ENCODE results near the gene PRKCQ.

The PRKCQ gene

GRCh38 chr10:6405713-6406112, 174.4 kb downstream of the PRKCQ start:
- DNase-seq (ENCODE audit: low read depth): no peak

- DNase-seq (ENCODE audit: low read depth): no peak
Observed at GRCh38 chr10:6404127-6405072, 175.7 kb downstream of the PRKCQ start.

GRCh38 chr10:6402960-6403359, 177.1 kb downstream of the PRKCQ start:
- no peak for DNase-seq (ENCODE audit: low read depth)

GRCh38 chr10:6402349-6402709, 177.7 kb downstream of the PRKCQ start:
- DNase-seq (ENCODE audit: low read depth): no peak

- DNase-seq (ENCODE audit: low read depth): peak; percentile 87
Observed at GRCh38 chr10:6401558-6402348, 178.3 kb downstream of the PRKCQ start.

GRCh38 chr10:6400821-6401465, 179.1 kb downstream of the PRKCQ start:
- no peak for DNase-seq (ENCODE audit: low read depth)

GRCh38 chr10:6400331-6400730, 179.7 kb downstream of the PRKCQ start:
- no peak for DNase-seq (ENCODE audit: low read depth)

GRCh38 chr10:6399879-6400278, 180.2 kb downstream of the PRKCQ start:
- no peak for DNase-seq (ENCODE audit: low read depth)

- no peak for DNase-seq (ENCODE audit: low read depth)
Observed at GRCh38 chr10:6399231-6399741, 180.8 kb downstream of the PRKCQ start.

- no peak for DNase-seq (ENCODE audit: low read depth)
Observed at GRCh38 chr10:6398399-6398798, 181.7 kb downstream of the PRKCQ start.

- DNase-seq (ENCODE audit: low read depth): peak; percentile 81
Observed at GRCh38 chr10:6396652-6397051, 183.4 kb downstream of the PRKCQ start.

GRCh38 chr10:6396226-6396625, 183.8 kb downstream of the PRKCQ start:
- DNase-seq (ENCODE audit: low read depth): no peak

GRCh38 chr10:6395606-6396005, 184.5 kb downstream of the PRKCQ start:
- DNase-seq (ENCODE audit: low read depth): no peak

GRCh38 chr10:6394084-6394483, 186.0 kb downstream of the PRKCQ start:
- DNase-seq (ENCODE audit: low read depth): no peak

GRCh38 chr10:6393168-6393567, 186.9 kb downstream of the PRKCQ start:
- no peak for DNase-seq (ENCODE audit: low read depth)

- no peak for DNase-seq (ENCODE audit: low read depth)
Observed at GRCh38 chr10:6390213-6390845, 189.7 kb downstream of the PRKCQ start.

- DNase-seq (ENCODE audit: low read depth): no peak
Observed at GRCh38 chr10:6388261-6388893, 191.7 kb downstream of the PRKCQ start.

- DNase-seq (ENCODE audit: low read depth): no peak
Observed at GRCh38 chr10:6386960-6387359, 193.1 kb downstream of the PRKCQ start.

GRCh38 chr10:6386346-6386745, 193.7 kb downstream of the PRKCQ start:
- no peak for DNase-seq (ENCODE audit: low read depth)

GRCh38 chr10:6385665-6386064, 194.4 kb downstream of the PRKCQ start:
- DNase-seq (ENCODE audit: low read depth): peak; percentile 81

GRCh38 chr10:6384847-6385246, 195.2 kb downstream of the PRKCQ start:
- DNase-seq (ENCODE audit: low read depth): no peak
